Transverse colon (tissue), 4 donors: Measurements from ENCODE around the gene PLET1. TPM values are rescaled to one million over a fixed set of nuclear protein-coding genes. Genes with fewer than 3 reads are reported as not detected.

ENCODE experiments used
- DNase-seq: peaks from one replicate; pipeline ENCODE4 v3.0.0-alpha.2; 2019
- H3K27ac ChIP-seq, 4 donors: fragments of 200-600 bp; sonication (generic); 2 replicates each; pipeline ENCODE4 v1.5.1; 2016 to 2018; ENCODE audit warnings: inconsistent platforms in 4 of 4
- H3K27me3 ChIP-seq: fragments of 200-600 bp; sonication (generic); 2 replicates; pipeline ENCODE4 v1.5.1; 2017; ENCODE audit warnings: inconsistent platforms
- H3K36me3 ChIP-seq, 4 donors: fragments of 200-600 bp; sonication (generic); 2 replicates each; pipeline ENCODE4 v1.5.1; 2017 to 2019; ENCODE audit warnings: inconsistent platforms in 4 of 4
- H3K4me1 ChIP-seq, 4 donors: fragments of 200-600 bp; sonication (generic); 2 replicates each; pipeline ENCODE4 v1.5.1; 2017 to 2020; ENCODE audit warnings: inconsistent platforms in 4 of 4
- H3K4me3 ChIP-seq, 4 donors: fragments of 200-600 bp; sonication (generic); 1 replicate in 1 of 4; 2 replicates in 3 of 4; pipeline versions ENCODE4 v1.5.1 to v1.6.1; 2017 to 2019; ENCODE audit warnings: inconsistent platforms in 4 of 4
- H3K9me3 ChIP-seq, 2 donors: fragments of 200-600 bp; sonication (generic); 2 replicates each; pipeline ENCODE4 v1.5.1; 2017 to 2019; ENCODE audit warnings: inconsistent platforms in 2 of 2
- EP300 ChIP-seq: sonication (generic); formaldehyde crosslinking; IDR thresholded peaks from one replicate; pipeline ENCODE4 v1.6.1; 2017; ENCODE audit warnings: antibody characterized with exemption, low read depth
- POLR2A ChIP-seq: fragments of 450-650 bp; IDR thresholded peaks from one replicate; pipeline ENCODE4 v1.6.1; 2016; ENCODE audit warnings: antibody characterized with exemption, mild to moderate bottlenecking, moderate library complexity
- POLR2AphosphoS5 ChIP-seq, 3 donors: sonication (generic); formaldehyde crosslinking; IDR thresholded peaks; one replicate each; pipeline ENCODE4 v1.6.1; 2016; ENCODE audit warnings: antibody characterized with exemption in 3 of 3
- WGBS, 2 donors: methylation state at CpG; one replicate each; pipeline ENCODE4 v1.1.5; 2018; ENCODE audit warnings: low coverage in 1 of 2; 5-methylcytosine and 5-hydroxymethylcytosine counted together
- in situ Hi-C, 4 donors: fragments of 200-750 bp; cut with MboI; loops; one replicate each; pipeline versions ENCODE4 v1.15.0 to v1.15.1; 2017; ENCODE audit warnings: low sequenced_read_pairs in 3 of 4, low pct_ligation_motif_present in 1 of 4, low pct_unique_long_range_greater_than_20kb in 1 of 4
- intact Hi-C: fragments of 100-400 bp; cut with DNase I; formaldehyde crosslinking; loops from one replicate; pipeline ENCODE4 v1.15.1; 2023; ENCODE audit warnings: low total_unique reads
- total RNA-seq, 4 donors: library from RNA; depleted of rRNA; stranded (reverse); fragments of >200 nt; gene quantifications; one replicate each; pipeline ENCODE4 v1.1.0, GENCODE V29; 2016
- TF ChIP-seq, protein P1 (sequence below), 5 experiments: fragments of 200-600 bp in 3 of 5; fragments of 450-650 bp in 2 of 5; sonication (generic) in 3 of 5; IDR thresholded peaks; 1 replicate in 2 of 5; 2 replicates in 3 of 5; pipeline ENCODE4 v1.5.1; 2016 to 2017; ENCODE audit warnings: antibody characterized with exemption in 5 of 5, inconsistent platforms in 3 of 5, mild to moderate bottlenecking in 2 of 5, moderate library complexity in 1 of 5

Gene PLET1
- total RNA-seq, 4 donors from 2014 or later: not detected

- TF ChIP-seq POLR2A: no peak
- no peak for TF ChIP-seq EP300
- TF ChIP-seq, protein P1, sequence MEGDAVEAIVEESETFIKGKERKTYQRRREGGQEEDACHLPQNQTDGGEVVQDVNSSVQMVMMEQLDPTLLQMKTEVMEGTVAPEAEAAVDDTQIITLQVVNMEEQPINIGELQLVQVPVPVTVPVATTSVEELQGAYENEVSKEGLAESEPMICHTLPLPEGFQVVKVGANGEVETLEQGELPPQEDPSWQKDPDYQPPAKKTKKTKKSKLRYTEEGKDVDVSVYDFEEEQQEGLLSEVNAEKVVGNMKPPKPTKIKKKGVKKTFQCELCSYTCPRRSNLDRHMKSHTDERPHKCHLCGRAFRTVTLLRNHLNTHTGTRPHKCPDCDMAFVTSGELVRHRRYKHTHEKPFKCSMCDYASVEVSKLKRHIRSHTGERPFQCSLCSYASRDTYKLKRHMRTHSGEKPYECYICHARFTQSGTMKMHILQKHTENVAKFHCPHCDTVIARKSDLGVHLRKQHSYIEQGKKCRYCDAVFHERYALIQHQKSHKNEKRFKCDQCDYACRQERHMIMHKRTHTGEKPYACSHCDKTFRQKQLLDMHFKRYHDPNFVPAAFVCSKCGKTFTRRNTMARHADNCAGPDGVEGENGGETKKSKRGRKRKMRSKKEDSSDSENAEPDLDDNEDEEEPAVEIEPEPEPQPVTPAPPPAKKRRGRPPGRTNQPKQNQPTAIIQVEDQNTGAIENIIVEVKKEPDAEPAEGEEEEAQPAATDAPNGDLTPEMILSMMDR (IDR thresholded peaks at IDR 0.05): no peak
- no peak for TF ChIP-seq POLR2AphosphoS5 (IDR thresholded peaks at IDR 0.05)
- peaks cover 2 to 14% (median 10%) of the 10 kb centered on the region in 4 donors for H3K4me1 ChIP-seq
- no peak overlapping the region for H3K4me3 ChIP-seq
- DNase-seq: no peak
- in situ Hi-C loops: loop anchor here (10.0 to 25.0 kb wide), 5 partner anchors 174 to 1001 kb away; no protein-coding TSS in a partner anchor
- no peaks in the 10 kb centered on the region for H3K36me3 ChIP-seq
- 67 to 83% methylated on average over 1 to 6 of the region's 6 CpGs for WGBS, 2 donors
- H3K27ac ChIP-seq: no peak overlapping the region
- intact Hi-C loops: loop anchor here (5.0 kb wide), 1 partner anchor 1006 kb away; no protein-coding TSS in a partner anchor
- no peaks in the 10 kb centered on the region for H3K27me3 ChIP-seq
- H3K9me3 ChIP-seq: no peaks in the 10 kb centered on the region
Measured at GRCh38 chr11:112285841-112286311, 25.2 kb upstream of the PLET1 start.

DNA sequence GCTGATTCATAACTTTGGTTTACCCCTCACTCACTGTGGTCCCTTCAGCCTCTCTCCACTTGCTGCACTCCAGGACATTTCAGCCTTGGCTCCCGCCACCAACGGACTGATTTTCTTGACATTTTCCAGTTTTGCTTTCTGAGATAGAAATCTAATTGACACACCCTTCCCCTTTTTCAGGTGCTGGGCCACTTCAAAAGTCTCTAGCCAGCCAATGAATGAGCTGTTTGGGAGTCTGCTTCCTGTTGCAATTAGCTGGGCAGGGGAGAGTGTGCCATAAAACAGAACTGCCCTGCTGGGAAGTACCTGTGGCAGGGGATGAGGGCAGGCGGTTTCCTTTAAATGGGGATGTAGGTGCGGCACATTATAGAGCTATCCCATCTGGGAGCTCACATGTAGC, 21.1 kb upstream of the PLET1 start:
- Histone ChIP-seq H3K4me3 (no peak overlapping the region), H3K27me3 (no peaks in the 10 kb centered on the region), H3K4me1 (peaks cover 0 to 15% (median 8%) of the 10 kb centered on the region in 4 donors), H3K36me3 (no peaks in the 10 kb centered on the region), H3K9me3 (no peaks in the 10 kb centered on the region), H3K27ac (peak overlapping the region in 1 of 4 donors; percentile 22)
- intact Hi-C loops: no loop called here
- TF ChIP-seq POLR2AphosphoS5 (IDR thresholded peaks at IDR 0.05) (no peak), EP300 (no peak), POLR2A (no peak)
- TF ChIP-seq, protein P1 (IDR thresholded peaks at IDR 0.05): no peak
- 36 to 83% methylated on average over 2 to 4 of the region's 4 CpGs for WGBS, 2 donors
- in situ Hi-C loops: loop anchor here (5.0 to 25.0 kb wide), 6 partner anchors 59 to 1006 kb away; no protein-coding TSS in a partner anchor
- peak; percentile 42 for DNase-seq

GRCh38 chr11:112280268-112281126, 19.8 kb upstream of the PLET1 start:
- Histone ChIP-seq H3K27me3 (no peaks in the 10 kb centered on the region), H3K4me1 (peaks cover 0 to 15% (median 8%) of the 10 kb centered on the region in 4 donors), H3K9me3 (no peaks in the 10 kb centered on the region), H3K27ac (peak overlapping the region in 3 of 4 donors; percentile 40 to 54 (median 52)), H3K4me3 (peak overlapping the region; percentile 0 to 44 (median 24)), H3K36me3 (no peaks in the 10 kb centered on the region)
- intact Hi-C loops: loop anchor here (1.0 kb wide), 1 partner anchor 60 kb away; no protein-coding TSS in a partner anchor
- peak; percentile 66 for DNase-seq
- in situ Hi-C loops: loop anchor here (5.0 to 25.0 kb wide), 6 partner anchors 58 to 1007 kb away; no protein-coding TSS in a partner anchor
- TF ChIP-seq EP300: no peak
- no peak for TF ChIP-seq POLR2AphosphoS5 (IDR thresholded peaks at IDR 0.05)
- TF ChIP-seq, protein P1 (IDR thresholded peaks at IDR 0.05): peak; percentile 51 to 86 (median 72)
- 2% methylated on average over 18 of the region's 18 CpGs; no CpG with 5 or more reads in 1 of the 2 donors for WGBS, 2 donors

GRCh38 chr11:112279901-112280267, 19.2 kb upstream of the PLET1 start:
- Histone ChIP-seq H3K4me3 (peak overlapping the region in 3 of 4 donors; percentile 21 to 44 (median 28)), H3K36me3 (no peaks in the 10 kb centered on the region), H3K27ac (peak overlapping the region in 3 of 4 donors; percentile 40 to 54 (median 52)), H3K27me3 (no peaks in the 10 kb centered on the region), H3K9me3 (no peaks in the 10 kb centered on the region), H3K4me1 (peaks cover 0 to 15% (median 8%) of the 10 kb centered on the region in 4 donors)
- intact Hi-C loops (loop anchor here (1.0 kb wide), 1 partner anchor 60 kb away; no protein-coding TSS in a partner anchor), in situ Hi-C loops (loop anchor here (5.0 to 25.0 kb wide), 7 partner anchors 58 to 1007 kb away; no protein-coding TSS in a partner anchor)
- 3% methylated on average over 11 of the region's 15 CpGs; no CpG with 5 or more reads in 1 of the 2 donors for WGBS, 2 donors
- TF ChIP-seq, protein P1 (IDR thresholded peaks at IDR 0.05): peak; percentile 43 to 95 (median 87)
- no peak for TF ChIP-seq POLR2AphosphoS5 (IDR thresholded peaks at IDR 0.05)
- TF ChIP-seq EP300: no peak
- no peak for TF ChIP-seq POLR2A
- peak; percentile 70 for DNase-seq
